ENCODE data around the gene LTA. TPM values are rescaled to one million over a fixed set of nuclear protein-coding genes. Genes with fewer than 3 reads are reported as not detected.

LTA gene
- total and polyA plus RNA-seq, 3 donors from 2014 or later, result 1.3 to 2.6 (median 2.0) TPM

DNA sequence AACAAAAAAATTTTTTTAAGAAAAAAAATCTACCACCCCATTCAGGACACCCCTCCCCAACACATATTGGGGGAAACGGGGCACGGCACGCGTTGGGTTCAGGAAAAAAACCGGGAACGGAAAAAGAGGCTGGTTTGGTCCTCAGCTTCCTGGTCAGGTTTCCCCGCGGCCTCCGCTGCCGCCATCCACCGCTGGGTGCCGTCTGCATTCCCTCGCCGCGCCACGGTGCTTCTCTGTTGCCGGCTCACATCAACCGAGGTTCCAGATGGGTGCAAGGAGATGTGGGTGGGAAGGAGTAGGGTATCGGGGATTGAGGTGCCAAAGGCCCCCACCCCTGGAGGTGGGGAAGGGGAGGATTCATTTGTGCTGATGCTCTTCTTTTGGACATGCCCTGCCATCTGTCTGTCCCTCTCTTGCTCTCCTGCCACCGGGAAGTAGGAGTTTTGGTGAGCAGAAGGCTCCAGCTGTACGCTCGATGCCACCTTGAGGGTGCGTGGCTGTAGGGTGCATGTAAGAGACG, 37.5 kb upstream of the LTA start:
- no peak for TF ChIP-seq POLR2A (IDR thresholded peaks at IDR 0.05)
- TF ChIP-seq, protein P1, sequence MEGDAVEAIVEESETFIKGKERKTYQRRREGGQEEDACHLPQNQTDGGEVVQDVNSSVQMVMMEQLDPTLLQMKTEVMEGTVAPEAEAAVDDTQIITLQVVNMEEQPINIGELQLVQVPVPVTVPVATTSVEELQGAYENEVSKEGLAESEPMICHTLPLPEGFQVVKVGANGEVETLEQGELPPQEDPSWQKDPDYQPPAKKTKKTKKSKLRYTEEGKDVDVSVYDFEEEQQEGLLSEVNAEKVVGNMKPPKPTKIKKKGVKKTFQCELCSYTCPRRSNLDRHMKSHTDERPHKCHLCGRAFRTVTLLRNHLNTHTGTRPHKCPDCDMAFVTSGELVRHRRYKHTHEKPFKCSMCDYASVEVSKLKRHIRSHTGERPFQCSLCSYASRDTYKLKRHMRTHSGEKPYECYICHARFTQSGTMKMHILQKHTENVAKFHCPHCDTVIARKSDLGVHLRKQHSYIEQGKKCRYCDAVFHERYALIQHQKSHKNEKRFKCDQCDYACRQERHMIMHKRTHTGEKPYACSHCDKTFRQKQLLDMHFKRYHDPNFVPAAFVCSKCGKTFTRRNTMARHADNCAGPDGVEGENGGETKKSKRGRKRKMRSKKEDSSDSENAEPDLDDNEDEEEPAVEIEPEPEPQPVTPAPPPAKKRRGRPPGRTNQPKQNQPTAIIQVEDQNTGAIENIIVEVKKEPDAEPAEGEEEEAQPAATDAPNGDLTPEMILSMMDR (IDR thresholded peaks at IDR 0.05), result no peak
- no peaks in the 10 kb centered on the region for H3K9me3 ChIP-seq
- 88 to 91% methylated on average over 24 of the region's 24 CpGs for WGBS, 2 donors
- no peak overlapping the region for H3K4me3 ChIP-seq
- intact Hi-C loops (cut with DNase I; ENCODE audit: low total_unique reads), result no loop called here
- peaks cover 6% of the 10 kb centered on the region for H3K4me1 ChIP-seq
- no peak for DNase-seq
- H3K27me3 ChIP-seq, result no peaks in the 10 kb centered on the region
- H3K36me3 ChIP-seq (ENCODE audit: low read depth, missing control alignments), result no peaks in the 10 kb centered on the region
- H3K27ac ChIP-seq, result no peak overlapping the region

DNA sequence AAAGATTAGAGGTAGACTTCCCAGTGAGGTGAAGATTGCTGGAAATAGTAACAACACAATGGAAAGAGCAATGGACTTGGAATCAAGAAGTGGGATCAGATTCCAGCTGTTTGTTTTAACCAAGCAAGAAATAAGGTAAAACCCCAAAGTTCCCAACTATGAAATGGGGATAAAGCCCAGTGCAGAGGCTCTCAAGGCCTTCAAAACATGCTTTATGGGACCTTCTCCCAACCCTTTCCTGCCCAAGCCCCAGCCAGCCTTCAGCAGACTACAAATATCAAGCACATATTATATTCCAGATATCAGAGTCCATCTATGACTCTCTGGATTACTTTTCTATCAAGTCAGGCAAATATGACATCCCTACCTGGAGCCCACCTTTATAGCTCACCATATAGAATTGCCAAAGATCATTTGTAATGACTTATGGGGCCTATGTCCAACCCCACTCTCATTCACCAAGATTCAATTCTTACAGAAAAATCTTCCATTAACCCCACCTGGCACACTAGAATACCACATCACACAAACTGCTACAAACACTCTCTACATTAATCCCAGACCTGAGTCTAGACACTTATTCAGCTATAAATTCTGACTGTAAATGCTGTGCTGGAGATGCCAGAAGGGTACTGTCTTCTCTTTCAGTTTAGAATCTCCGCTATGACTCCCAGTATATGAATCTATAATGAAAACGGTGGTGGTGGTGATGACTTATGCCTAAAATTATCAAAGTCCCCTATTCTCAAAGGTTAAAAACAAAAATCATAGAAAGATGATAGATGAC, 36.4 kb upstream of the LTA start:
- Histone ChIP-seq H3K27me3 (no peaks in the 10 kb centered on the region), H3K4me1 (peaks cover 16% of the 10 kb centered on the region), H3K36me3 (ENCODE audit: low read depth, missing control alignments) (no peaks in the 10 kb centered on the region), H3K27ac (no peak overlapping the region), H3K9me3 (no peaks in the 10 kb centered on the region), H3K4me3 (no peak overlapping the region)
- WGBS, 2 donors, result 38 to 46% methylated on average over 2 of the region's 2 CpGs
- no peak for DNase-seq
- intact Hi-C loops (cut with DNase I; ENCODE audit: low total_unique reads), result no loop called here
- TF ChIP-seq, protein P1 (IDR thresholded peaks at IDR 0.05), result no peak
- no peak for TF ChIP-seq POLR2A (IDR thresholded peaks at IDR 0.05)

DNA sequence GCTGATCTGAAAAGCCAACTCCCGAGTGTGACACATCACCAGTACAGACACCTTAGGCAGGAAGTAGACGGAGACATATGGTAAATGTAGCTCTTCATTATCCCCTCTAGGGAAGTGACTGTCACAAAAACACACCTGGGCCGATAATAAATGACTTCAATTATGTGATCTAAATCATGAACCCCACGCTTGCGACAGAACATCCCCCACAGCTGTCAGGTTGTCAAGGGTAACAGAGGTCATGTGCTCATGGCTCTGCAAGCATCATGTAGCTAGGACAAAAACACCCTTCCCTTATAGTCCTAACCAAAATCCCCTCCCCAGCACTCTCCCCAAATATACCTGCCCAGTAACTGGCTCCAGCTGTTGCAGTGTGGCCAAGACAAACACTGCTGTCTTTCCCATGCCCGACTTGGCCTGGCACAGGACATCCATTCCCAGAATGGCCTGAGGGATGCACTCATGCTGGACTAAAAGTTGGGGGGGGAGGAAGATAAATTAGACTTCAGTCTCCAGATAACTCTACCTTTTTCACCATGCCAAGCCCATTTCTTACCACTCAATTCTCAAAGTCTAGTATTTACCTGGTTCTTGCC, 33.2 kb upstream of the LTA start:
- H3K27ac ChIP-seq, result no peak overlapping the region
- DNase-seq, result no peak
- 56 to 58% methylated on average over 6 of the region's 6 CpGs for WGBS, 2 donors
- H3K36me3 ChIP-seq (ENCODE audit: low read depth, missing control alignments), result no peaks in the 10 kb centered on the region
- H3K27me3 ChIP-seq, result no peaks in the 10 kb centered on the region
- intact Hi-C loops (cut with DNase I; ENCODE audit: low total_unique reads), result no loop called here
- no peak for TF ChIP-seq POLR2A (IDR thresholded peaks at IDR 0.05)
- TF ChIP-seq, protein P1 (IDR thresholded peaks at IDR 0.05), result no peak
- peaks cover 23% of the 10 kb centered on the region for H3K4me1 ChIP-seq
- H3K9me3 ChIP-seq, result no peaks in the 10 kb centered on the region
- H3K4me3 ChIP-seq, result no peak overlapping the region

DNA sequence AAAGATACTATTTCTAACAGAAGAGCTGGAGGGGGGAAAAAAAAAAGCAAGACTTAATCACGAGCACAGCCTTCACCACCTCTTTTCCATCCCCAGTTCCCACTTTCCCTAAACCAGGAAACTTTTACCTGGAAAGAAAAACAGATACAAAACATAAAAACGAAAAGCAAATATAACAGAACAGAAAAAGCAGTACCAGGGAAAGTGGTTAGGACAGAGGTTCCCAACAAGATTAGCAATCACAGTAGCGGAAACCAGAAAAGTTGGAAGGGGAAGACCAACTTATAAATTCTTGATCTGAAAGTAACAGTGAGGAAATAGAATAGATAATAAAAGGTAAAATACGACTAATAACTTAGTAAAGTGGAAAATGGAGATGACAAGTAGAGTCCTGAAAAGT, 31.4 kb upstream of the LTA start:
- Histone ChIP-seq H3K9me3 (no peaks in the 10 kb centered on the region), H3K4me3 (peak overlapping the region; percentile 77 to 83), H3K27me3 (no peaks in the 10 kb centered on the region), H3K36me3 (ENCODE audit: low read depth, missing control alignments) (no peaks in the 10 kb centered on the region), H3K27ac (peak overlapping the region; percentile 94 to 97), H3K4me1 (peaks cover 23% of the 10 kb centered on the region)
- no peak for DNase-seq
- 3 to 14% methylated on average over 4 of the region's 4 CpGs for WGBS, 2 donors
- TF ChIP-seq POLR2A (IDR thresholded peaks at IDR 0.05), result no peak
- TF ChIP-seq, protein P1 (IDR thresholded peaks at IDR 0.05), result no peak
- intact Hi-C loops (cut with DNase I; ENCODE audit: low total_unique reads), result loop anchor here (10.0 kb wide), 1 partner anchor 54 kb away; the partner anchor contains the start of gene NCR3
